Measurements from ENCODE around the gene CTBP2.

CTBP2 gene

GRCh38 chr10:125107166-125107949 is 53.0 kb downstream of the CTBP2 start:
- Histone ChIP-seq H3K9me3 (ENCODE audit: control insufficient read depth in 1 of 2, low read length in 2 of 2) (peaks cover 4 to 6% of the 10 kb centered on the region in 2 donors), H3K4me1 (ENCODE audit: control insufficient read depth in 1 of 2, insufficient read depth in 2 of 2, low read length in 2 of 2) (peaks cover 4 to 39% of the 10 kb centered on the region in 2 donors), H3K27me3 (ENCODE audit: low read depth, low read length) (no peaks in the 10 kb centered on the region), H3K4me3 (ENCODE audit: low read depth in 1 of 2, low read length in 2 of 2) (no peak overlapping the region), H3K36me3 (ENCODE audit: control insufficient read depth in 1 of 2, insufficient read depth in 2 of 2, low read length in 2 of 2) (peaks cover 19 to 31% of the 10 kb centered on the region in 2 donors), H3K27ac (ENCODE audit: low read length) (no peak overlapping the region)

DNA sequence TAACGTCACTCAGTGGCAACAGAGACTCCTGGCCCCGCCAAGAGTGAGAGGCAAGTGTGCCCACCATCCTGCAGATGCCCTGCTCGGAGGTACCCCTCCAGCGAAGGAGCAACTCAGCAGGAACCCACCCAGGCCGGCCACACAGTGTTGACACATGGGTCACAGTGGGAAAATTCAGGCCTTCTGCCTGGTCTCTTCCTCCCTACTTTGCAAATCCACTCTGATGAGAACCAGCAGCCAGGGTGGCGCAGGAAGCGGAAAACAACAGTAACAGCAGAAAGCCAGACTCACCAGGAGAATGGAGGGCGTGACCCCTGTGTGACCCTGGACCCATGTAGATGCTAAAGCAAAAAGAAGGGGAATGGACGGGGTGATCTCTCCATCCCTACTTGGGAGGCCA is 53.8 kb downstream of the CTBP2 start:
- H3K36me3 ChIP-seq (ENCODE audit: control insufficient read depth in 1 of 2, insufficient read depth in 2 of 2, low read length in 2 of 2) = peaks cover 24 to 31% of the 10 kb centered on the region in 2 donors
- H3K9me3 ChIP-seq (ENCODE audit: control insufficient read depth in 1 of 2, low read length in 2 of 2) = peaks cover 4 to 6% of the 10 kb centered on the region in 2 donors
- H3K27me3 ChIP-seq (ENCODE audit: low read depth, low read length) = no peaks in the 10 kb centered on the region
- H3K4me3 ChIP-seq (ENCODE audit: low read depth in 1 of 2, low read length in 2 of 2) = no peak overlapping the region
- H3K4me1 ChIP-seq (ENCODE audit: control insufficient read depth in 1 of 2, insufficient read depth in 2 of 2, low read length in 2 of 2) = peaks cover 6 to 43% of the 10 kb centered on the region in 2 donors
- H3K27ac ChIP-seq (ENCODE audit: low read length) = no peak overlapping the region

GRCh38 chr10:125105706-125106255 is 54.6 kb downstream of the CTBP2 start:
- no peak overlapping the region for H3K4me3 ChIP-seq (ENCODE audit: low read depth in 1 of 2, low read length in 2 of 2)
- peaks cover 4 to 6% of the 10 kb centered on the region in 2 donors for H3K9me3 ChIP-seq (ENCODE audit: control insufficient read depth in 1 of 2, low read length in 2 of 2)
- peaks cover 6 to 43% of the 10 kb centered on the region in 2 donors for H3K4me1 ChIP-seq (ENCODE audit: control insufficient read depth in 1 of 2, insufficient read depth in 2 of 2, low read length in 2 of 2)
- H3K27me3 ChIP-seq (ENCODE audit: low read depth, low read length) = no peaks in the 10 kb centered on the region
- H3K36me3 ChIP-seq (ENCODE audit: control insufficient read depth in 1 of 2, insufficient read depth in 2 of 2, low read length in 2 of 2) = peaks cover 29 to 31% of the 10 kb centered on the region in 2 donors
- no peak overlapping the region for H3K27ac ChIP-seq (ENCODE audit: low read length)

DNA sequence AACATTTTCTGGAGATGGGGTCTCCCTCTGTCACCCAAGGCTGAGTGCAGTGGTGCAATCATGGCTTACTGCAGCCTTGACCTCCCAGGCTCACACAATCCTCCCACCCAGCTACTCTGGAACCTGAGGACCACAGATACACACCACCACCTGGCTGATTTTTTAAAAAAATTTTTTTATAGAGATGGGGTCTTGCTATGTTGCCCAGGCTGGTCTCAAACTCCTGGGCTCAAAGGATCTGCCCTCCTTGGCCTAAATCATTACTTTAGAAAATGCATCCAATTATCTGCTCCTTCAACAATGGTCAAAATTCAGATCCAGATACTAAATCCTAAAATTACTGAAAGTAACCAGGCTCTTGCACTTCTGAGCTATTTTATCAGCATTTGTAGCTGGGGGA is 55.2 kb downstream of the CTBP2 start:
- Histone ChIP-seq H3K4me1 (ENCODE audit: control insufficient read depth in 1 of 2, insufficient read depth in 2 of 2, low read length in 2 of 2) (peaks cover 6 to 43% of the 10 kb centered on the region in 2 donors), H3K36me3 (ENCODE audit: control insufficient read depth in 1 of 2, insufficient read depth in 2 of 2, low read length in 2 of 2) (peaks cover 29 to 31% of the 10 kb centered on the region in 2 donors), H3K4me3 (ENCODE audit: low read depth in 1 of 2, low read length in 2 of 2) (no peak overlapping the region), H3K27me3 (ENCODE audit: low read depth, low read length) (no peaks in the 10 kb centered on the region), H3K9me3 (ENCODE audit: control insufficient read depth in 1 of 2, low read length in 2 of 2) (peaks cover 4 to 6% of the 10 kb centered on the region in 2 donors), H3K27ac (ENCODE audit: low read length) (no peak overlapping the region)

DNA sequence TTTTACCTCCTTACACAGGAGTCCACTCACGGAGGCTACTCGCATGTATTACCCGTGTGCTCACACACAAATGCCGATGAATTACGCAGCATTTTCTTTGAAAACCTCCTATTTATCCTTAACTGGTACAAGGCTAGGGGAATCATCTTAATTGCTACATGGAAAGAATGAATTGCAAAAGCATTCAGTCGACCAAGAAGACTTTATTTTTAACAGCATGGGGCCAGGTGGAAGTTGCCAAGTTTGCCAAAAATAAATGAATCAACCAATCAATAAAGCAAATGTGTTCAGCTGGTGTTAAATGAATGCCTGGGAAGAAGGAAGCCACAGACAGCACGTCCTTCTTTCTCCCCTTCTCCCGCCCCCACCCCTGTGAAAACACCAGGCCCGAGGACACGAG is 55.8 kb downstream of the CTBP2 start:
- peaks cover 26 to 28% of the 10 kb centered on the region in 2 donors for H3K36me3 ChIP-seq (ENCODE audit: control insufficient read depth in 1 of 2, insufficient read depth in 2 of 2, low read length in 2 of 2)
- peaks cover 6 to 43% of the 10 kb centered on the region in 2 donors for H3K4me1 ChIP-seq (ENCODE audit: control insufficient read depth in 1 of 2, insufficient read depth in 2 of 2, low read length in 2 of 2)
- no peak overlapping the region for H3K27ac ChIP-seq (ENCODE audit: low read length)

GRCh38 chr10:125103924-125104323 is 56.4 kb downstream of the CTBP2 start:
- H3K27me3 ChIP-seq (ENCODE audit: low read depth, low read length) = no peaks in the 10 kb centered on the region
- H3K36me3 ChIP-seq (ENCODE audit: control insufficient read depth in 1 of 2, insufficient read depth in 2 of 2, low read length in 2 of 2) = peaks cover 19 to 21% of the 10 kb centered on the region in 2 donors
- peaks cover 4 to 6% of the 10 kb centered on the region in 2 donors for H3K9me3 ChIP-seq (ENCODE audit: control insufficient read depth in 1 of 2, low read length in 2 of 2)
- H3K4me1 ChIP-seq (ENCODE audit: control insufficient read depth in 1 of 2, insufficient read depth in 2 of 2, low read length in 2 of 2) = peaks cover 6 to 43% of the 10 kb centered on the region in 2 donors
- H3K4me3 ChIP-seq (ENCODE audit: low read depth in 1 of 2, low read length in 2 of 2) = no peak overlapping the region
- no peak overlapping the region for H3K27ac ChIP-seq (ENCODE audit: low read length)

More for the DNA sequence above, 55.8 kb downstream of the CTBP2 start:
- no peak overlapping the region for H3K4me3 ChIP-seq (ENCODE audit: low read depth in 1 of 2, low read length in 2 of 2)
- peaks cover 4 to 6% of the 10 kb centered on the region in 2 donors for H3K9me3 ChIP-seq (ENCODE audit: control insufficient read depth in 1 of 2, low read length in 2 of 2)
- no peaks in the 10 kb centered on the region for H3K27me3 ChIP-seq (ENCODE audit: low read depth, low read length)

DNA sequence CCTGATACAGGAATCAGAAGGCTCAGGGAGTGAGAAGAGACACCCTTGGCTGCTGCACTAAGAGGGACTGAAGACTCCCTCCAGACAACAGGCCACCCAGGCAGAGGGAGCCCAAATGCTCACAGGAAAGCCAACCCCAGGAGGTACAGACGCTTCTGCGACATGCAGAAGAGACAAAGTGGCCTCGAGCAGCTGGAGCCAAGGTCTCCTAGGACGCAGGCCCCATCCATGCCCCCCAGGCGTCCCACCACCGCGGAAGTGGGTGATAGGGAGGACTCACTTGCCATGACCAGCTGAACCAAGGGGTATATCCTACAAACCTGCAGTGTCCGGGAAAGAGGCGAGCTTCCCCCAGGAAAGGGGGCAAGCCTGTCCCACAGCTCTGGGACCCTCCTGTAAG is 56.9 kb downstream of the CTBP2 start:
- H3K27me3 ChIP-seq (ENCODE audit: low read depth, low read length) = no peaks in the 10 kb centered on the region
- H3K4me1 ChIP-seq (ENCODE audit: control insufficient read depth in 1 of 2, insufficient read depth in 2 of 2, low read length in 2 of 2) = peaks cover 6 to 43% of the 10 kb centered on the region in 2 donors
- H3K4me3 ChIP-seq (ENCODE audit: low read depth in 1 of 2, low read length in 2 of 2) = no peak overlapping the region
- H3K9me3 ChIP-seq (ENCODE audit: control insufficient read depth in 1 of 2, low read length in 2 of 2) = peaks cover 4 to 6% of the 10 kb centered on the region in 2 donors
- no peak overlapping the region for H3K27ac ChIP-seq (ENCODE audit: low read length)
- peaks cover 16 to 19% of the 10 kb centered on the region in 2 donors for H3K36me3 ChIP-seq (ENCODE audit: control insufficient read depth in 1 of 2, insufficient read depth in 2 of 2, low read length in 2 of 2)

DNA sequence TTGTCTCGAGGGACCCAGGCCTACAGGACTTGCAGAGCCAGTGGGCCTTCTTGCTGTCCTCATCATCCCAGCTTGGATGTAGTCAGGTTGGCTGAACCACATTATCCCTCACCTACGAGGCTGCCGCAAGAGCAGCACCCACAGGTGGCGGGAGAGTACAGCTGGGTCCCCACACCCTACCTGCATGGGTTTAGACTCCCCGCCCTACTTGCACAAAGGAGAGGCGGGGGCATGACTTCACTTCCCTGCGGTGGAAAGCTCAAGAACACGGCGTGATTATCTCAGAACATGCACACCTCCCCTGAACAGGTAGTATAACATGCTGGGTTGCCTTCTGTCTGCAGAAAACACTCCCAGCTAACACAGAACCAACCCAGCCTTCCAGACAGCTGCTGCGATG is 57.5 kb downstream of the CTBP2 start:
- peaks cover 10 to 13% of the 10 kb centered on the region in 2 donors for H3K36me3 ChIP-seq (ENCODE audit: control insufficient read depth in 1 of 2, insufficient read depth in 2 of 2, low read length in 2 of 2)
- H3K9me3 ChIP-seq (ENCODE audit: control insufficient read depth in 1 of 2, low read length in 2 of 2) = peaks cover 0 to under 1% of the 10 kb centered on the region in 2 donors
- no peak overlapping the region for H3K27ac ChIP-seq (ENCODE audit: low read length)
- peaks cover 6 to 43% of the 10 kb centered on the region in 2 donors for H3K4me1 ChIP-seq (ENCODE audit: control insufficient read depth in 1 of 2, insufficient read depth in 2 of 2, low read length in 2 of 2)
- no peaks in the 10 kb centered on the region for H3K27me3 ChIP-seq (ENCODE audit: low read depth, low read length)
- H3K4me3 ChIP-seq (ENCODE audit: low read depth in 1 of 2, low read length in 2 of 2) = no peak overlapping the region

GRCh38 chr10:125102246-125102645 is 58.1 kb downstream of the CTBP2 start:
- H3K27ac ChIP-seq (ENCODE audit: low read length) = no peak overlapping the region
- peaks cover 6 to 43% of the 10 kb centered on the region in 2 donors for H3K4me1 ChIP-seq (ENCODE audit: control insufficient read depth in 1 of 2, insufficient read depth in 2 of 2, low read length in 2 of 2)
- peaks cover 9 to 13% of the 10 kb centered on the region in 2 donors for H3K36me3 ChIP-seq (ENCODE audit: control insufficient read depth in 1 of 2, insufficient read depth in 2 of 2, low read length in 2 of 2)
- no peak overlapping the region for H3K4me3 ChIP-seq (ENCODE audit: low read depth in 1 of 2, low read length in 2 of 2)
- H3K27me3 ChIP-seq (ENCODE audit: low read depth, low read length) = no peaks in the 10 kb centered on the region
- H3K9me3 ChIP-seq (ENCODE audit: control insufficient read depth in 1 of 2, low read length in 2 of 2) = no peaks in the 10 kb centered on the region

DNA sequence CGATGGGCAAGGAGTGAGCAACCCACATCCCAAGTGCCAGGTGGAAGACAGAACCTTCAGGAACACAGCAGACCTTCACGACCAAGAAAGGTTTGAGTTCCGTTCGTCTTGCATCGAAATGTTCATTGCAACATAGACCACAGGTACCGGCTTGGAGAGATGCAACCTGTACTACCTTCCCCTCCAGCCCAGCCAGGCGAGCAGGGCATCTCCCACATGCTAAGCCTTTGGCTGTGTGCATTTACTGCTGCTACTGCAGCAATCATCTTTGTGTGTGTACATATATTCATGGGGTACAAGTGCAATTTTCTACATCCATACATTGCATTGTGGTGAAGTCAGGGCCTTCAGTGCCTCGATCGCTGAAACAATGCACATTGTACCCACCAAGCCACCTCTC is 58.8 kb downstream of the CTBP2 start:
- H3K9me3 ChIP-seq (ENCODE audit: control insufficient read depth in 1 of 2, low read length in 2 of 2) = no peaks in the 10 kb centered on the region
- H3K36me3 ChIP-seq (ENCODE audit: control insufficient read depth in 1 of 2, insufficient read depth in 2 of 2, low read length in 2 of 2) = peaks cover 6 to 13% of the 10 kb centered on the region in 2 donors
- H3K4me1 ChIP-seq (ENCODE audit: control insufficient read depth in 1 of 2, insufficient read depth in 2 of 2, low read length in 2 of 2) = peaks cover 6 to 36% of the 10 kb centered on the region in 2 donors
- no peak overlapping the region for H3K27ac ChIP-seq (ENCODE audit: low read length)
- no peak overlapping the region for H3K4me3 ChIP-seq (ENCODE audit: low read depth in 1 of 2, low read length in 2 of 2)
- no peaks in the 10 kb centered on the region for H3K27me3 ChIP-seq (ENCODE audit: low read depth, low read length)

DNA sequence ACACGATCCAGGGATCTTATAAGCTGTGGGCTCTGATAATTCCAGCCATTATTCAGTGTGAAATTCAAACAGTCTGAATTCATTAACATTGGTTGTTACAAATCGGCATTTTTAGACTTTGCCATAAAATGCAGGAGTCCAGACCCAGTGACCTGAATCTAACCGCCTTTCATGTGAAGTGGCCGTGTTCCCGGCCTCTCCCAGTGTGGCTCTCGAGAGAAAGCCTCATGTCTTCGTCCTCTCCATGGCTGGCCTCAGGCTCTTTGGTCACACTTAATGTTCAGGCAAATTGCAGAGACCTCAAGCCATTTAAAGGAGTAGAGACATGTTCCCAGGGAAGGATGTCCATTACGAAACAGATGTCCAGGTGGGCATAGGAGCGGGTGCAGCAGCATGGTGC is 59.3 kb downstream of the CTBP2 start:
- Histone ChIP-seq H3K4me3 (ENCODE audit: low read depth in 1 of 2, low read length in 2 of 2) (no peak overlapping the region), H3K9me3 (ENCODE audit: control insufficient read depth in 1 of 2, low read length in 2 of 2) (no peaks in the 10 kb centered on the region), H3K4me1 (ENCODE audit: control insufficient read depth in 1 of 2, insufficient read depth in 2 of 2, low read length in 2 of 2) (peaks cover 6 to 40% of the 10 kb centered on the region in 2 donors), H3K27me3 (ENCODE audit: low read depth, low read length) (no peaks in the 10 kb centered on the region), H3K27ac (ENCODE audit: low read length) (no peak overlapping the region), H3K36me3 (ENCODE audit: control insufficient read depth in 1 of 2, insufficient read depth in 2 of 2, low read length in 2 of 2) (peaks cover under 1 to 13% of the 10 kb centered on the region in 2 donors)

Measured in muscle layer of duodenum (tissue), 2 donors.